T-cell (primary cell): Measurements from ENCODE around the gene MYL4. TPM values are rescaled to one million over a fixed set of nuclear protein-coding genes. Genes with fewer than 3 reads are reported as not detected.
"Not testable (repeated sequence)": the region's sequence is repeated elsewhere in the genome, so short reads cannot be mapped to it uniquely, and the experiment has no call there.

Experiments used
- ATAC-seq, 4 experiments: fragments of 200-7000 bp in 3 of 4; fragments of 150-1000 bp in 1 of 4; cut with Tn5 transposase; replicated peaks in 1 of 4; 1 replicate in 3 of 4; 2 replicates in 1 of 4; pipeline ENCODE4 v1.10.0; 2021; ENCODE audit warnings: moderate library complexity in 3 of 4, mild to moderate bottlenecking in 2 of 4, moderate number of reproducible peaks in 1 of 4
- CTCF ChIA-PET, 2 donors: fragments of 300-600 bp; sonication (Branson Sonifier 250); formaldehyde crosslinking; loops; one replicate each; lab custom pipeline; 2022; ENCODE audit warnings: antibody characterized with exemption in 2 of 2; lab: Charles Lee
- POLR2A ChIA-PET, 2 donors: fragments of 300-600 bp; sonication (Branson Sonifier 250); formaldehyde crosslinking; loops; one replicate each; lab custom pipeline; 2022; ENCODE audit warnings: antibody characterized with exemption in 2 of 2; lab: Charles Lee
- DNase-seq, 35 experiments: peaks; one replicate each; pipeline versions ENCODE4 v3.0.0 to v3.0.0-alpha.2; 2013 to 2023
- H3K27ac ChIP-seq: one replicate; pipeline ENCODE4 v1.5.1; 2013; ENCODE audit warnings: low read length
- H3K27me3 ChIP-seq, 2 experiments: replicated peaks in 1 of 2; 1 replicate in 1 of 2; 2 replicates in 1 of 2; pipeline versions ENCODE4 v1.6.1 to v1.7.0; 2013; ENCODE audit warnings: low read length in 1 of 2, mixed read lengths in 1 of 2; ENCODE audit not compliant: control insufficient read depth in 2 of 2, insufficient read depth in 2 of 2; ENCODE audit errors: extremely low read depth in 1 of 2
- H3K36me3 ChIP-seq, 2 donors: 1 replicate in 1 of 2; 2 replicates in 1 of 2; pipeline versions ENCODE4 v1.6.1 to v1.7.0; 2013; ENCODE audit warnings: low read length in 1 of 2; ENCODE audit not compliant: control insufficient read depth in 2 of 2, insufficient read depth in 1 of 2; ENCODE audit errors: extremely low read depth in 1 of 2
- H3K4me1 ChIP-seq, 2 experiments: 1 replicate in 1 of 2; 2 replicates in 1 of 2; pipeline versions ENCODE4 v1.6.1 to v1.7.0; 2013; ENCODE audit warnings: low read length in 2 of 2, mixed read lengths in 1 of 2; ENCODE audit not compliant: insufficient read depth in 2 of 2, control insufficient read depth in 1 of 2; ENCODE audit errors: extremely low read depth in 1 of 2
- H3K4me3 ChIP-seq, 2 donors: 1 replicate in 1 of 2; 2 replicates in 1 of 2; pipeline versions ENCODE4 v1.5.1 to v1.7.0; 2013; ENCODE audit warnings: mild to moderate bottlenecking in 2 of 2, low read length in 1 of 2, moderate library complexity in 1 of 2; ENCODE audit not compliant: control insufficient read depth in 1 of 2; ENCODE audit errors: extremely low read depth in 1 of 2
- H3K9me3 ChIP-seq: 2 replicates; pipeline ENCODE4 v1.7.0; 2013
- H3K27ac Mint-ChIP-seq, 2 donors: one replicate each; pipeline ENCODE4 v1.8.0; 2020 to 2021; ENCODE audit warnings: mild to moderate bottlenecking in 2 of 2, mixed read lengths in 2 of 2
- H3K27me3 Mint-ChIP-seq, 2 donors: one replicate each; pipeline ENCODE4 v1.8.0; 2021 to 2022; ENCODE audit warnings: mixed read lengths in 2 of 2
- H3K36me3 Mint-ChIP-seq: one replicate; pipeline ENCODE4 v1.8.0; 2021; ENCODE audit warnings: mixed read lengths
- H3K4me1 Mint-ChIP-seq, 3 donors: one replicate each; pipeline ENCODE4 v1.8.0; 2020 to 2022; ENCODE audit warnings: mixed read lengths in 3 of 3, mild to moderate bottlenecking in 1 of 3
- H3K4me3 Mint-ChIP-seq, 3 donors: one replicate each; pipeline ENCODE4 v1.8.0; 2020 to 2022; ENCODE audit warnings: mild to moderate bottlenecking in 3 of 3, mixed read lengths in 3 of 3, moderate library complexity in 3 of 3
- H3K9me3 Mint-ChIP-seq, 3 donors: one replicate each; pipeline ENCODE4 v1.8.0; 2020 to 2022; ENCODE audit warnings: mixed read lengths in 3 of 3
- WGBS: methylation state at CpG from one replicate; pipeline ENCODE4 v1.1.5; 2013; ENCODE audit warnings: missing lambda C conversion rate; ENCODE audit not compliant: insufficient coverage; 5-methylcytosine and 5-hydroxymethylcytosine counted together
- total RNA-seq, 35 experiments: library from RNA in 6 of 35; stranded (reverse) in 6 of 35; fragments of 120-200 nt in 1 of 35; gene quantifications; one replicate each; pipeline versions ENCODE4 v1.2.1 to v1.2.4 and lab custom pipeline; 2013 to 2026

Gene MYL4
- total RNA-seq (not detected), total RNA-seq (lab: John Stamatoyannopoulos, UW) (0 to 0.09 (median 0) reads per million in 29 experiments)
- 0.81 TPM for total RNA-seq (2013)

DNA sequence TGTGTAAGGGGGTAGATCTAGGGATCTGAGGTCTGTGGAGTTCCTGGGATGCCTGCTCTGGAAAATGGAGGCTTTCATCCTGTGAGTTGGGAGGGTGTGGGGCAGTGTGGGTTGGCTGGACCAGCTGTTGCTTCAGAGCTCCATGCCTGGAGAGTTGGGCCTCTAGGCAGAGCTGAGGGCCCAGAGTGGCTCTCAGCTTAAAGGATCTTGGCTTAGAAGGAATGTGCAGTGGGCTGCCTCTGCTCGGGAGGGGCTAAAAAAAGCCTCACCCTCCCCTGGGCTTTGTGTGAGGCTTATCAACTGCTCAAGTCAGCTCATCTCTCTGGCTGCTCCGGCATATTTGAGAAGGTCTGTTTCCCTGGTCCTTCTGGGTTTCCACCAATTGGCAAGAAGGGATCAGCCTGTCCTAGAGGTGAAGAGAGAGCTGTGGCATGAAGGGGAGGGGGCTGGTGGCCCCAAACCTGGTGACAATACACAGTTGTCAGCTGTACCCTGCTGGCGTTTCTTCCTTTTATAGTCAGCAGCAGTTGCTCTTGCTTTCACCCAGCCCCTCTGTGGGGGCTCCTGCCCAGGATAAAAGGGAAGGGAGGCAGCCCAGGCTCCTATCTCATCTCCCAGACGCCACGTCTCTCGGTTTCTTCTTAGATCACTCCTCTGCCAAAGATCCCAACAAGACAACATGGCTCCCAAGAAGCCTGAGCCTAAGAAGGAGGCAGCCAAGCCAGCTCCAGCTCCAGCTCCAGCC is at the start of gene MYL4:
TSS of gene MYL4 (plus strand) at position 605 of the 745 bp plus-strand sequence. CDS start at position 680, 75 bp downstream.
- H3K9me3 Mint-ChIP-seq = no peaks in the 10 kb centered on the region
- POLR2A ChIA-PET = no interaction called here
- Histone ChIP-seq H3K9me3 (no peaks in the 10 kb centered on the region), H3K4me3 (no peak within 1 kb of the TSS), H3K36me3 (no peaks in the 10 kb centered on the region), H3K27me3 (no peaks in the 10 kb centered on the region), H3K27ac (no peak within 1 kb of the TSS), H3K4me1 (peaks cover 20 to 34% of the 10 kb centered on the region in 2 experiments)
- ATAC-seq (no peak), DNase-seq (no peak)
- peak within 1 kb of the TSS; percentile 41 to 91 for H3K27ac Mint-ChIP-seq
- H3K27me3 Mint-ChIP-seq = no peaks in the 10 kb centered on the region
- H3K36me3 Mint-ChIP-seq = no peaks in the 10 kb centered on the region
- CTCF ChIA-PET = interaction anchor here in 1 of 2 donors (0.5 kb wide), 1 partner anchor 1281 kb away, joined by 3 read pairs; no protein-coding TSS in a partner anchor
- 90% methylated on average over 3 of the region's 6 CpGs for WGBS
- peaks cover 30 to 45% (median 41%) of the 10 kb centered on the region in 3 donors for H3K4me1 Mint-ChIP-seq
- no peak within 1 kb of the TSS for H3K4me3 Mint-ChIP-seq

GRCh38 chr17:47162013-47162622 is 47.0 kb upstream of the MYL4 start:
- H3K27me3 Mint-ChIP-seq = no peaks in the 10 kb centered on the region
- no peaks in the 10 kb centered on the region for H3K9me3 Mint-ChIP-seq
- peak overlapping the region in 2 of 3 donors; percentile 4 to 50 for H3K4me3 Mint-ChIP-seq
- H3K4me1 ChIP-seq = peaks cover 0 to 6% of the 10 kb centered on the region in 2 experiments
- H3K27me3 ChIP-seq = no peaks in the 10 kb centered on the region
- POLR2A ChIA-PET = no interaction called here
- peak overlapping the region; percentile 54 to 74 for H3K27ac Mint-ChIP-seq
- CTCF ChIA-PET = no interaction called here
- H3K36me3 Mint-ChIP-seq = peaks cover 32% of the 10 kb centered on the region
- no peaks in the 10 kb centered on the region for H3K9me3 ChIP-seq
- peak overlapping the region; percentile 8 for H3K27ac ChIP-seq
- DNase-seq (no peak), ATAC-seq (no peak)
- no peak overlapping the region for H3K4me3 ChIP-seq
- peaks cover 16 to 50% of the 10 kb centered on the region in 2 donors for H3K36me3 ChIP-seq
- peaks cover 14 to 29% (median 17%) of the 10 kb centered on the region in 3 donors for H3K4me1 Mint-ChIP-seq
- 64% methylated on average over 1 of the region's 2 CpGs for WGBS

DNA sequence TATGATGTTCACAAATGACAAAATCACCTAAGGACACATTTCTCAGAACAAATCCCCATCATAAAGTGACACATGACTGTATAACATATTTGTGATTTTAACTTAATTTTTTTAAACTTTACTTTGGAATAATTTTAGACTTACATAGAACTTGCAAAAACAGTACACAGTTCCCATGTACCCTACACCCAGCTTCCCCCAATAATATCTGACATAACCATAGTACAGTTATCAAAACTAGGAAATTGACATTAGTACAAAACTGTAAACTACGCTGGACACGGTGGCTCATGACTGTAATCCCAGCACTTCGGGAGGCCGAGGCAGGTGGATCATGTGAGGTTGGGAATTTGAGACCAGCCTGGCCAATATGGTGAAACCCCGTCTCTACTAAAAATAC is 44.9 kb upstream of the MYL4 start:
- no peak for ATAC-seq
- Histone ChIP-seq H3K36me3 (peaks cover 18 to 45% of the 10 kb centered on the region in 2 donors), H3K27me3 (no peaks in the 10 kb centered on the region), H3K9me3 (no peaks in the 10 kb centered on the region), H3K4me3 (no peak overlapping the region), H3K4me1 (peaks cover 0 to 6% of the 10 kb centered on the region in 2 experiments), H3K27ac (no peak overlapping the region)
- 96% methylated on average over 4 of the region's 5 CpGs for WGBS
- no peak for DNase-seq
- Mint-ChIP-seq H3K27me3 (no peaks in the 10 kb centered on the region), H3K4me1 (peaks cover 17 to 31% (median 23%) of the 10 kb centered on the region in 3 donors), H3K4me3 (no peak overlapping the region), H3K9me3 (no peaks in the 10 kb centered on the region), H3K27ac (no peak overlapping the region), H3K36me3 (peaks cover 41% of the 10 kb centered on the region)
- POLR2A ChIA-PET = no interaction called here
- CTCF ChIA-PET = no interaction called here

DNA sequence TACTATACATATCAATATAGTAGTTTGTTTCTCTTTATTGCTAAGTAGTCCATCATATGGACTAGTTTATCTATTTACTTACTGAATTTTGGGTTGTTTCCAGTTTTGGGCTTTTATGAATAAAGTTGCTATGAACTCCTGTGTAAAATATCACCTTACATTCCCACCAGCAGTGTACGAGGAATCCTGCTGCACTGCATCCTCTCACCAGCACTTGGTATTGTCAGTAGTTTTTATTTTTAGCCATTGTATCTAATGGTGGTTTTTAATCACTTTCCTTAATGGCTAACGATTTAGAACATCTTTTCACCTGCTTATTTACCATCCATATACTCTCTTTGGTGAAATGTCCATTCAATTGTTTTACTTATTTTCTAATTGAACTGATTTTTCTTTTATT is 44.0 kb upstream of the MYL4 start:
- Histone ChIP-seq H3K27me3 (no peaks in the 10 kb centered on the region), H3K4me1 (peaks cover 0 to 6% of the 10 kb centered on the region in 2 experiments), H3K9me3 (no peaks in the 10 kb centered on the region), H3K4me3 (no peak overlapping the region), H3K27ac (no peak overlapping the region), H3K36me3 (peaks cover 17 to 45% of the 10 kb centered on the region in 2 donors)
- H3K27me3 Mint-ChIP-seq = no peaks in the 10 kb centered on the region
- peaks cover 35% of the 10 kb centered on the region for H3K36me3 Mint-ChIP-seq
- WGBS = no CpG with 5 or more reads among the region's 2 CpGs
- POLR2A ChIA-PET = no interaction called here
- ATAC-seq (no peak), DNase-seq (no peak)
- H3K4me1 Mint-ChIP-seq = peaks cover 17 to 33% (median 23%) of the 10 kb centered on the region in 3 donors
- CTCF ChIA-PET = no interaction called here
- H3K9me3 Mint-ChIP-seq = no peaks in the 10 kb centered on the region
- no peak overlapping the region for H3K4me3 Mint-ChIP-seq
- no peak overlapping the region for H3K27ac Mint-ChIP-seq

DNA sequence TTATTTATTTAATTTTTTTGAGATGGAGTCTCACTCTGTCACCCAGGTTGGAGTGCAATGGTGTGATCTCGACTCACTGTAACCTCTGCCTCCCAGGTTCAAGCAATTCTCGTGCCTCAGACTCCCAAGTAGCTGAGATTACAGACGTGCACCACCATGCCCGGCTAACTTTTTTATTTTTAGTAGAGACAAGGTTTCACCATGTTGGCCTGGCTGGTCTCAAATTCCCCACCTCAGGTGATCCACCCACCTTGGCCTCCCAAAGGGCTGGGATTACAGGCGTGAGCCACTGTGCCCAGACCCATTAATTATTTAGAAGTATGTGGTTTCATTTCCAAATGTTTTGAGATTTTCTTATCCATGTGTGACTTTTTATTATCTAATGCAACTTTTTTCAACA is 42.3 kb upstream of the MYL4 start:
- H3K4me3 Mint-ChIP-seq, ATAC-seq, H3K27me3 ChIP-seq, H3K27ac ChIP-seq, POLR2A ChIA-PET, CTCF ChIA-PET, H3K4me1 ChIP-seq, DNase-seq, H3K4me3 ChIP-seq, H3K9me3 ChIP-seq, H3K9me3 Mint-ChIP-seq, H3K27ac Mint-ChIP-seq, H3K27me3 Mint-ChIP-seq: not testable (repeated sequence)
- peaks cover 8 to 31% of the 10 kb centered on the region in 2 donors for H3K36me3 ChIP-seq
- WGBS = no CpG with 5 or more reads among the region's 5 CpGs
- peaks cover 21 to 36% (median 29%) of the 10 kb centered on the region in 3 donors for H3K4me1 Mint-ChIP-seq
- H3K36me3 Mint-ChIP-seq = peaks cover 37% of the 10 kb centered on the region

DNA sequence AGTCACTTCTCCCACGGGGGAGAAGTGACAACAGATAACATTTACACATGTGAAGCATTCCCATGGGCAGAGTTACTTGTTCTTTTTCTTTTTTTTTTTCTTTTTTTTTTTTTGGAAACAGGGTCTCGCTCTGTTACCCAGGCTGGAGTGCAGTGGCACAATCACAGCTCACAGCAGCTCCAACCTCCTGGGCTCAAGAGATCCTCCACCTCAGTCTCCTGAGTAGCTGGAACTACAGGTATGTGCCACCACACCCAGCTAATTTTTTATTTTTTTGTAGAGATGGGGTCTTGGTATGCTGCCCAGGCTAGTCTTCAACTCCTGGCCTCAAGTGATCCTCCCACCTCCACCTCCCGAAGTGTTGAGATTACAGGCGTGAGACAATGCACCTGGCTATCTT is 40.3 kb upstream of the MYL4 start:
- DNase-seq, H3K4me3 Mint-ChIP-seq, H3K27me3 Mint-ChIP-seq, H3K27ac ChIP-seq, H3K4me3 ChIP-seq, H3K27ac Mint-ChIP-seq, CTCF ChIA-PET, ATAC-seq, H3K4me1 ChIP-seq, H3K27me3 ChIP-seq, H3K9me3 ChIP-seq, H3K9me3 Mint-ChIP-seq: not testable (repeated sequence)
- WGBS = 100% methylated on average over 3 of the region's 4 CpGs
- Mint-ChIP-seq H3K4me1 (peaks cover 12 to 30% (median 26%) of the 10 kb centered on the region in 3 donors), H3K36me3 (peaks cover 32% of the 10 kb centered on the region)
- POLR2A ChIA-PET = interaction anchor here in 1 of 2 donors (0.8 kb wide), 1 partner anchor 8 kb away, joined by 3 read pairs; no protein-coding TSS in a partner anchor
- H3K36me3 ChIP-seq = peaks cover 8 to 31% of the 10 kb centered on the region in 2 donors
